ENCODE results near the gene TLR8.
"Not testable (repeated sequence)": the region's sequence is repeated elsewhere in the genome, so short reads cannot be mapped to it uniquely, and the experiment has no call there.

The TLR8 gene

DNA sequence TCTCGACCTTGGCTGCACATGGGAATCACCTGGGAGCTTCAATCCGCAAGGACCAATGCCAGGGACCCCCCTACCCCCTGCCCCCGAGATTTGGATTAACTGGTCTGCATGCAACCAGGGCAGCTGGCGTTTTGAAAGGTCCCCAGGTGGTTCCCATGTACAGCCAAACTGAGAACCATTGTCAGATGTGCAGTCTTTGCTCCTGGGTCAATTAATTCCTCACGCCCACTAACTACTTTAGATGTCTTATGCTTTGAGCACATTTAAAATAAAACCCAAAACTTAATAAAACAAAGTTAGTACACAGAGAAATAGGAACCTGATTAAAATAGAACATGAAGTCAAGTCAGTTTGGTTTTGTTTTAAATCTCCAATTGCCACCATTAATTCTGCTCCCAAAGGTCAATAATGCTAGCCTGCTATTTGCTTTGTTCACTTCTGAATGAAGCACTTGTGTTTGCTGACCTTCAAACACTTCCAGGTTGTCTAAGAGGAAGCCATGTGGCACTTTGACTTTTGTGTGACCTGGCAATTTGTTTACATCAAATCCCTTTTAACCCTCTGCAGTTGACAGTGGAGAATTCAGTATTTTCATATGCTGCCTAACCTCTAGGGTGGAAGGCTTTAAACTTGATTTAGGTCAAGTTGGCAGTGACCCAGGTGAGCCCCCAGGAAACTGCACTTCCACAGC lies 41.3 kb downstream of the TLR8 start:
- DNase-seq, result no peak

DNA sequence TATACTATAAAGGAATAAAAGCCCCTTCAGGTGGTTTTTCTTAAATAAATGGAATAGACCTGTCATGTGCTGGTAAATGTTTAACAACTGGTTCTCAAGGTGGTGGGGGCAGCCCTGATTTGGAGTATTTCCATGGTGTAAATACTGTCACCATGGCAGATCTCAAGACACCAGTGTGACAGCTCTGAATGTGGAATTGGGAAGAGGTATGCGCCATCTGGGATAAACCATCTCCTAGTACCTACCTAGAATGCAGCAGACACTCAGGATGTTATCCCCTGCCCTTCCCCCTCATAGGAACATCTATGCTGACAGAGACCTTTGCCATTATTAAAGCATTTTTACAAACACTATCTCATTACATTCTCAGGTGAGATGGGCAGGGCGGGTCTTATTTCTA lies 42.1 kb downstream of the TLR8 start:
- DNase-seq, result no peak

DNA sequence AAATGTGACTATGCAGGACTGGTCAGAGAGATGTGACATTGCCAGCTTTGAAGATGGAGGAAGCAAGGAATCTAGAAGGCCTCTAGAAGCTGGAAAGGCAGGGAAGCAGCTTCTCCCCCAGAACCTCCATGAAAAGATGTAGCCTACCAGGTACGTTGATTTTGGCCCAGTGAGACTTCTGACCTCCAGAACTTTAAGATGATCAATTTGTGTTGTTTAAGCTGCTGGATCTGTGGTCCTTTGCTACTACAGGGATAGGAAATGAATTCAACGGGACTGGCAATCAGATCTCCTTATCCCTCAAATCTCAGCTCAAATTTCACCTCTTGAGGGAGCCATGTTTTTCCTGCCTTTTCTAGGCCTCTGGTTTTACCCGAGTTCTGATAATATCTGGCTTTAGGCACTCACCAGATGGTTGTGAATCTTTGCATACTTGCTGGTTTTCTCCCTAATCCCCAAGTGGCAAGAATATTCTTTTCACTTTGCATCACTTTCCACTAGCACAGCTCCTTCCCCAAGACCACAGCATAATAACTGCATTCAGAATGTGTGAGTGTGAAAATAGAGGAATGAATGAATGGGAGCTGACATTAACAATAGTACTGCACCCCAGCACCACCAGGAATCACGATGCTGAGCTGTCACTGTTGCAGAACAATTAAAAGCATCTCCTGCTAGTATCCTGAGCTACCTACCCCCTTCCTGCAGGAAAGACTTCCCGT lies 42.9 kb downstream of the TLR8 start:
- no peak for DNase-seq

DNA sequence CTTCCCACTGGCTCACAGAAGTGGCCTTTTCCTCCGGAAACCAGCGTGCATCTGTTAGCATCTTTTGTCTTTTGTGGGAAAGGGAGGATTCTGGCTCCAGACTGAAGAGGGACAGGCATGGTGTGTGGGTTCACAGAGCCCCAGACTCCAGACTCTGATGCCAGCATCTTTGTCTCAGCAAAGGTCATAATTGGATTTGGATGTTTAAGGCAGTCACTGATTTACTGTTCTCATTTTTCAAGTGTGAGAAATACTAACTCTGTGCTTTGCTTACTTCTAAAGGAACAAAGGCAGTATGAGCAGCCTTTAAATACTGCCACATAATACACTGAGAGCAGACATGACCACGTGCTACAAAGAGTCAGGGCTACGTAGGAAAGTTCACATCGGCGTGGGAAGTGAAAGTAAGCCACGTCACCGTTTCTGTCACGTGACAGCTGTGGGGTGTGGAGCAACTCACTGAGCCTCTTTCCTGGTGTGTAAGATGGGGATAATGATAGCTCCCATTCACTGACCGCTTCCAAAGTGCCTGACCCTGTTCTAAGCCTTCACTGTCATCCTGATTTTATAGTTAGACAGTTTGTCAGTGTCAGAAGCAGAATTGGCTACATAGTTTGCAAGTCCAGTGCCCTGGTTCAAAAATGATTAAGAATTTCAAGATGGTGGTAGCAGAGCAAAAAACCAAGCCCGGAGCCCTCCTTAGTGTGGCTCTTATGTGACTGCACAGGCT lies 43.7 kb downstream of the TLR8 start:
- peak; percentile 38 to 52 for DNase-seq

DNA sequence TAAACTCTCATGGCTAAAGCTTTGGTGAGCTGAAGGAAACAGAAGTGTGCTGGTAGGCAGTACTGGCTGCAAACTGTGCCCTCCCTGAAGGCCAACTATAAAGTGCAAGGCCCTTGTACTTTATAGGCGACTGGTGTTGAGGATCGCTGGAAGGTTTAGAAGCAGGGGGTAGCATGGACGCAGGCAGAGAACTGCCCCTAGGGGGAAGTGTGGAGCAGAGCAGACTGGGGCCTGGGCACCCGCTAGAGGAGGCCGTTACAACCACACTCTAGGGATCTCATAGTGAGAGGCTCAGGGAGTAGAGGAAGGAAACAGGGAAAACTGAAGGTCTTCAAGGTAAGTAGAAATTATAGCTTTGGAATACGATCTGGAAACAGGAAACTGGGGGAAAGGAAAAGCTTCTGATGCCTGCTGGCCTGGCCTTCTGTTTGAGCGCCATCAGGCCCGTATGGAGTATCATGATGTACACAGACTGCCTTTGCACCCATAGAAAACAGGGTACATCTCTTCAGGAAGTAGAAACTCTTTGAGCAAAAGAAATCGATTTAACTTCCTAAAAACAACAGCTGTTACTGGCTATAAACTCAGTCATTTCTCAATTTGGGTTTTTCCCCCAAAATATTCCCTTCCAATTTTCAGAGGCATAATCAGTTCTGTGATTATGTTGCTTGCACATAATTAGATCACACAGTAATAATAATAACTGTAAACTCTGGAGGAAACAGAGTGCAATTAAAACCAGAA lies 44.6 kb downstream of the TLR8 start:
- DNase-seq, result peak in 1 of 2 donors; percentile 2

DNA sequence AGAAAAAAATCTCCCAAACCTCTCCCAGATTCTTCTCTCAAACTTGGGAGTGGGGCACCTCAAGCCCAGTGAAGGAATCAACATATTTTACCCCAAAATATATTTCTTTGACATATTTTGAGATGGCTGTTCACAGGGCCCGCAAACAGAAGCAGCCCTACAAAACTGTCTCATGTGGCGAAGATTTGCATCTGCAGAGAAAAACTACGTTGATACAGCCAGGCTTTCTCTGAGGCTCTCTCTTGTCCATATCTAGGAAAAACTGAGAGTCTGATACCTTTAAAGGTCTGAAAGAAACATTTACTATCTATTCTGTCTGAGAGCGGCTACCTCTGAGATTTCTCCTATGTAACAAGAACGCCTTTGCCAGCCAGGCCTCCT lies 45.2 kb downstream of the TLR8 start:
- DNase-seq, result no peak

DNA sequence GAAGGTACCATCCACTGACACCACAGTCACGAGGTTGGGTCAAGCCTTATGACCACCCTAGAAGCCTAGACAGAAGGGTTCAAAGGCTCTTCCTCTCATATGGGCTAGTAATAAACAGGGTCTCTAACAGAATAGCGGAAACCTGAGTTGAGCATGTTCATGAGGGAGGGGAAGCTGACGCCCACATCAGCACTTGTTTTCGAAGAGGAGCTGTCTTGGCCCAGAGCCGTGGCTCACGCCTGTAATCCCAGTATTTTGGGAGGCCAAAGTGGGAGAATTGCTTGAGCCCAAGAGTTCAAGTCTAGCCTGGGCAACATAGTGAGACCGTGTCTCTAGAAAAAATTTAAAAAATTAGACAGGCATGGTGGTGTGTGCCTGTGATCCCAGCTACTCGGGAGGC lies 47.0 kb downstream of the TLR8 start:
- DNase-seq, result no peak

DNA sequence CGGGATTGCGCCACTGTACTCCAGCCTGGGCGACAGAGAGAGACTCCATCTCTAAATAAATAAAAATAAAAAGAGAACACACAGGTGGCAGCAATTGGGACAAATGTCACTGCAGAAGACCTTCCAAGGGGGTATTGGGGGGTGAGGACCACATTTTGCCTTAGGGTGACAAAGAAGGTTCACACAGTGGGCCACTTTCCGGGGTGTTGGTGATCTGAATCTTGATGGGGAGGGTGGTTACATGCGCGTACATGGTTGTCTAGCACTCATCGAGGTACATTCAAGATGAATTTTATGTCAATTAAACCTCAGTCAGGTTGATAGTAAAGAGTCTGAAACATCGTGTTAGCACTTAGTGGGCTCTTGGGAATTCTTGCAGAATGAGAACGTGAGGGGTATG lies 48.0 kb downstream of the TLR8 start:
- no peak for DNase-seq

DNA sequence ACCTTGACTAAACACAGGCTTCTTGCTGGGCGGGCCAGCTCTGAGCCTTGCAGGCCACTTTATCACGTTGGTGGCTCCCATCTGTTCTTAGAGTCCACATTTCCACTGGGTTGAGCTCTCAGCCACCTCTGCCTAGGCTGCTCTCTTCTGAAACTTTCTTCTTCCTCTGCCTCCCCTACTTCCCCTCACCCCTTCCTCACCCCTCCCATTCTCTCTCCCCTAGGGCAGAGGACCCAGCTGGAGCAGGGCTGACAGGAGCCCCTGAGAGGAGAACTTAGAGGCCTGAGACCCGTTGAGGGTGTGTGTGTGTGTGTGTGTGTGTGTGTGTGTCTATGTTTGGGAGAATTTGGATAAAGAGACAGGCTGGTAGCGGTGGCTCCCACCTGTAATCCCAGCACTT lies 48.6 kb downstream of the TLR8 start:
- DNase-seq, result peak in 1 of 2 donors; percentile 25

DNA sequence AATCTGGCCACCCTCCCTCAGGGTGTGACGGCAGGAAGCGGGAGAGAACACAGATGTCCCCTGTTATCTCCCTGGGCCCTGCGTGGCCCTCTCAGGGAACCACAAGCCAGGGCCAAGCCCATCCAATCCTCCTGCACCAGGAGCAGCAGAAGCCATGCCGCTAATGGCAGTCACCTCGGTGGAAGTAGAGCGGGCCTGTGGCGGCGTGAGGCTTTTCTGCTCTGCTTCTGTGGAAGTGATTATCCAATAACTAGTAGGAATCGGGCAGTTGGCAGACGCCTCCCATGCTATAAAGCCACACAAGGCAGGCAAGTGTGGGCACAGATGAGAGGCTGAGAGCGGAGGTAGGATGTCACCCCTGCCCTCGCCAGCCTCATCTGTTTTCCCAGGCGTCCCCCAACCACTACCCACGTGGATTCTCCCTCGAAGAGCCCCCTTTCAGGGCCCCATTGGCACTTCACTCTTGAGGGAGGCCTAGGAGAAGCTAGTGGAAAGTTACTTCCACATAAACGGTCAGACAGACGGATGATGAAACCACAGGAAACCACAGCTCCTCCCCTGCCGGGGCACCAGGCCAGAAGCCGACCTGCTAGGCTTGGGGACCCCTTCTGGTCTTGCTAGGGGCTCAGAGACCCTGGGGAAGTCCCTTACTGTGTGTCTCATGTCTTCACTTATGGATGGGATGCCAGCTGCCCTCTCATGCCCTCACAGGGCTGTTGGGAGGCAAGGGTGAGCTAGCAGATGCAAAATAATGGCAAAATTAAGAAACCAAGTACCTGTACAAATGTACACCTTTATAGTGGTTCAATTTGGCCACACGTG lies 49.7 kb downstream of the TLR8 start:
- peak; percentile 28 to 74 for DNase-seq

DNA sequence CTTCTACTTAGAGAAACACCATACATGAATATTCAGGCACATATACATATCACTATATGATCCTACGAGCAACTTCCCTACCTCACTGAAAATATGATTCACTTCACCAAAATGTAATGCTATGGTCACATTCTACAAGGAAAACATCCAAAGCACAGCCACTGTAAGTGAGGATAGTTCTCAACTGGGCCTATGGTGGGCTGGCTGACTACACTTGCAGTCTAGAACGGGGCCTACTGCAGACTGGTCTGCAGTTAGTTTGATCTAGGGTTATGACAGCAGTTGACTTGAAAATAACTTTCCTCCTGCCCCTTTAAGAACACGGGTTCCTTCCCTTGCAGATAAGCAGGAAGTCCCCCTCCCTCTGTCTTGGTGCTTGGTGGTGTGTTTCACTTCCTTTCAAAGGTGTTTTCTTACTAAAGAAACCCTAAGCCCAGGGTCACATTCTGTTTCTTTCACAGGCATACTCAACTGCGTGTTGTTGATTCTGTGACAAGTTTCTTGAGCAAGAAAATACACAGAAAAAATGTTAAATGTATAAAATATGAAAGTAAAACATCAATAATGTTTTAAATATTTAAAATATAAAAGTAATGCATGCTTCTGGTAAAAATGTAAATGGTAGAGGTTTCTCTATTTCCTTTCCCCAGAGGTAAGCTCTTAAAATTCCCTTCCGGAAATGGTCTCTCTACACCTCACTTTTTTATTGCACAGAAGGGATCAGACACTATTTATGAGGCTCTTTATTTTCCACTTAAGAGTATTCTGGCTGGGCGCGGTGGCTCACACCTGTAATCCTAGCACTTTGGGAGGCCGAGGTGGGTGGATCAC lies 50.5 kb downstream of the TLR8 start:
- peak; percentile 15 to 73 for DNase-seq

DNA sequence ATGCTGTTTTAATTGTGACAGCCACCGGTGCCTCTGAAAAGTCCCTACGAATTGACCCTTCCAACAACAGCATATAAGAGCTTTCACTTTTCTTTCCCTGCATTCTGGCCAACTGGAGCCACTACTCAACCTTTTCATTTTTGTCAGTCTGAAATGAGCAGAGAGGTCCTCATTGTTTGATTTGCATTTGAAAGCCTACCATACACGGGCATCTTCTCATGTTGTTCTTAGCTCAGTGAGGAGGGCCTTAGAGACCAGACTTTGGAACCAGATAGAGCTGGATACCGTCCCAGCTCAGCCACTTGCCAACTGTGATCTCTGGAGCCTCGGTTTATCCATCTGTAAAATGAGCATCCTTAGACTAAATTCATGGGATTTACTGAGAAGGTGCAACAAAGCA lies 51.6 kb downstream of the TLR8 start:
- DNase-seq, result no peak

DNA sequence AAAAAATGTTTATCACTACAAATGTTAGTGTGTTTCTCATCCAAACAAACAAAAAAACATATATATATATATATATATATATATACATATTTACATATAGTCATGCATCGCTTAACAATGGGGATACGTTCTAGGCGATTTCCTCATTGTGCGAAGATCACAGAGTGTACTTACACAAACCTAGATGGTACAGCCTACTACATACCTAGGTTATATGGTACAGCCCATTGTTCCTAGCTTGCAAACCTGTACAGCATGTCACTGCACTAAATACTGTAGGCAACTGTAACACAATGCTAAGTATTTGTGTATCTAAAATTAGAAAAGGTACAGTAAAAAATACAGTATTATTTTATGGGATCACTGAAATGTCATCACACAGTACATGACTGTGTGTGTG lies 52.0 kb downstream of the TLR8 start:
- DNase-seq, result no peak

DNA sequence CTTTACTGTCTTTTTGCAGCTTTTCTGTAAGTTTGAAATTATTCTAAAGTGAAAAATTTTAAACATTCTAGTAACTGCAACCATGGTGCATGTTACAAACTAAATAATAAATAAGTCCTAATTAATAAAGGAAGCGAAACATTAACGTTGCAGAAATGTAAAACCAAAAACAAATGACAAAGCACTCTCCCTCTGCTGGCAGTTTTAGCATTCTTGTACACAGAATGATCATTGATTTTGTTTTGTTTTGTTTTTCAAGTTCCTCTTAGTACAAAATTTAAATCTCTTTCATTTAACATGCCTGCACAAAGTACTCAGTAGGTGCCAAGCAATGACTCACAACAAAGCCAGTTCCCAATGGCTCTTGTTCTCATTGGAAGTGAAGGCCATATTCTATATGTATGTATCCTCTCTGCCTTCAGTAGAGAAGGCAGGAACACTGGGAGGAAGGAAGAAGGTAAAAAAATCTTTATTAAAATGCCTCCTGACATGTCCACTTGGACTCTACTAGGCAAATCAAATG lies 54.8 kb downstream of the TLR8 start:
- no peak for DNase-seq

DNA sequence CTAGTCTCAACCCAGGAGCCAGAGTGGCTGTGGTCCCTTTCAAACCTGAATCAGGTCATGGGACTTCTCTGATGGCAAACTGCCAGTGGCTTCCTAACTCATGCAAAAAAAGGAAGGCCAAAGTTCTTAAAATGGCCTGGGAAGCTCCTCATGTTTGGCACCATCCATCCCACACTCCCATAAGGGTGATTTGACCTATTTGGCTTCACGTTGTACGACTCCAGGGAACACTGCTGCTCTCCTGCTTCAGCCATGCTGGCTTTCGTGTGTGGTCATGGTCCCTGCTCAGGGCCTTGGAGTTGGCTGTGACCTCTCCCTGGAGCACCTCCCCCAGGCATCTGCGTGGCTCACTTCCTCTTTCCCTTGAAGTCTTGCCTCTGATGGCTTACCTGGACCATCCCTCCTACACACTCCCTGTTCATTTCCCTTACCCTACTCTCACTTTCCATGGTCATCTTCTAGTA lies 55.7 kb downstream of the TLR8 start:
- DNase-seq, result no peak

DNA sequence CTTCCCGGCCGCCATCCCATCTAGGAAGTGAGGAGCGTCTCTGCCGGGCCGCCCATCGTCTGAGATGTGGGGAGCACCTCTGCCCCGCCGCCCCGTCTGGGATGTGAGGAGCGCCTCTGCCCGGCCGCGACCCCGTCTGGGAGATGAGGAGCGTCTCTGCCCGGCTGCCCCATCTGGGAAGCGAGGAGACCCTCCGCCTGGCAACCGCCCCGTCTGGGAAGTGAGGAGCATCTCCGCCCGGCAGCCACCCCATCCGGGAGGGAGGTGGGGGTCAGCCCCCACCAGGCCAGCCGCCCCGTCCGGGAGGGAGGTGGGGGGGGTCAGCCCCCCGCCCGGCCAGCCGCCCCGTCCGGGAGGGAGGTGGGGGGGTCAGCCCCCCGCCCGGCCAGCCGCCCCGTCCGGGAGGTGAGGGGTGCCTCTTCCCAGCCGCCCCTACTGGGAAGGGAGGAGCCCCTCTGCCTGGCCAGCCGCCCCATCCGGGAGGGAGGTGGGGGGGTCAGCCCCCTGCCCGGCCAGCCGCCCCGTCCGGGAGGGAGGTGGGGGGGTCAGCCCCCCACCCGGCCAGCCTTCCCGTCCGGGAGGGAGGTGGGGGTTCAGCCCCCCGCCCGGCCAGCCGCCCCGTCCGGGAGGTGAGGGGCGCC lies 56.9 kb downstream of the TLR8 start:
- not testable (repeated sequence) for DNase-seq

DNA sequence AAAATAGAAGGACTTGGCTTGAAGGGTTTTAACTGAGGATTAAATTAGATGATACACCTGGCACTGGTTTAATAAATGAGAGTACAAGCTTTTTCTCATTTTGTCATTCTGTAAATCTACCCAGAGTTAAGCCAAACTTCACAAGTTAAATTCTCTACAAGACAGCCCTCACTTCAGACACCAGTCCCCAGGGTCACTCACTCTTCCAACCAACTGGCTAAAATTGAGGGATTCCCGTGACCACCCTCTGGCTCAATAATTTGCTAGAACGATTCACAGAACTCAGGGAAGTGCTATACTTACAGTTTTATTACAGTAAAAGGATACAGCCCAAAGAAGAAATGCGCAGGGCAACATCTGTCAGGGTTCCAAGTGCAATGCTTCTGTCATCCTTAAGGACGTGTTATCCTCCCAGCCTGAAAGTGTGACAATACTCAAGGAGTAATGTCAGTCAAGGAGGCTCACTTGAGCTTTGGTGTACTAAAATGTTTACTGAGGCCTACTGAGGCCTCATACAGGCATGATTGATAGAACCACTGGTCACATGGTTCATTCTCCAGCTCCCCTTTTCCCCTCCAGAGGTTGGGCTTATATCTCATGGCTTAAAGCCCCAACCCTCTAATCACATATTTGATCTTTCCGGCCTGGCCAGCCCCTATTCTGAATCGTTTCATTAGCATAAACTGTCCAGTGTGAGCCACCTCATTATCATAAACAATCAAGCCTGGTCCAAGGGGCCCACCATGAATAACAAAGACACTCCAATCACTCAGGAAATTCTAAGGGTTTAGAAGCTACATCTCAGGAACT lies 58.9 kb downstream of the TLR8 start:
- no peak for DNase-seq

DNA sequence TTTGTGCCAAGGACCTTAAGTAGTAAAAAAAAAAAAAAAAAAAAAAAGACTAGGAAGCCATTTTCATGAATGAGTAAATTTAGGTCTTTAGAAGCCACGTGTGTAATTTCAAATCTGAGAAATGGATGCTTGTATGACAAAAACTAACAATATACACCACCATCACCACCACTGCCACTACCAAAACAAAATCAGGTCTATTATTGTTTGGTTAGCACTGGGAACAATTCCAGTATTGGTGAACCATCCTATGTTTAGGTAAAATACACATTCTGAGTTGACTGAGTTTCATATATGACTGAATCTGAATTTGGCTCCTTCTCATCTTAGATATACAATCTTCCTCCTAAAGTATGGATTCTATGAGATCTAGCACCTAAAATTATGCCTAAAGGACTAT lies 59.7 kb downstream of the TLR8 start:
- DNase-seq, result no peak

DNA sequence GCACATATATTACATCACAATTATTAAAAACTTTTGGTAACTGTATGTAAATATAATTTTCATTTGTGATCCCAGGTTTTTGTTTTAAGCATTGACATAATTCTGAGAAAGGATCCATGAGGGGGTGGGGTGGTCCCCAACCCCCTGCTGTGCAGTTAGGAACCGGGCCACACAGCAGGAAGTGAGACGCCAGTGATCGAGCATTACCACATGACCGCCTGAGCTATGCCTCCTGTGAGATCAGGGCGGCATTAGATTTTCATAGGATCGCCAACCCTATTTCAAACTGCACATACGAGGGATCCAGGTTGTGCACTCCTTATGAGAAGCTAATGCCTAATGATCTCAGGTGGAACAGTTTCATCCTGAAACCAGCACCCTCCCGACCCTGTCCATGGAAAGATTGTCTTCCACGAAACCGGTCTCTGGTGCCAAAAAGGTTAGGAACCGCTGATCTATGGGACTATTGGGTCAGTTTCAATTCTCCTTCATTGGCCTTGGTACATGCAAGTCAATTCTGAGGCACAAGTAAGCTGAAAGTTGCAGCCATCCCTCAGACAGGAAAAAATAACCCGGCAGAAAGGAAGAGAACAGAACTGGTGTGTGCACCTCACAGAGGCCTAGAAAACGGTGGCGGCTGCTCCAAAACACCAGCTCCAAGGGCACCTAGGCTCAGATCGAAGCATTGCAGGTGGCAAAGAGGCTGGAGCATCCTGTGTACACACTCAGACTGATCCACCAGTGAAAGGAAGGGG lies 61.5 kb downstream of the TLR8 start:
- DNase-seq, result no peak

All from bone marrow (tissue), 2 donors.